NK-92 treated with Interleukin-12 subunit alpha and Interleukin-12 subunit beta, amount 100 ng/mL, for 24 hours (cell line): Measurements from ENCODE around the gene ATG4A.

ENCODE experiments used
- DNase-seq: peaks from one replicate; lab custom pipeline; 2025; lab: John Stamatoyannopoulos, UW

ATG4A gene

DNA sequence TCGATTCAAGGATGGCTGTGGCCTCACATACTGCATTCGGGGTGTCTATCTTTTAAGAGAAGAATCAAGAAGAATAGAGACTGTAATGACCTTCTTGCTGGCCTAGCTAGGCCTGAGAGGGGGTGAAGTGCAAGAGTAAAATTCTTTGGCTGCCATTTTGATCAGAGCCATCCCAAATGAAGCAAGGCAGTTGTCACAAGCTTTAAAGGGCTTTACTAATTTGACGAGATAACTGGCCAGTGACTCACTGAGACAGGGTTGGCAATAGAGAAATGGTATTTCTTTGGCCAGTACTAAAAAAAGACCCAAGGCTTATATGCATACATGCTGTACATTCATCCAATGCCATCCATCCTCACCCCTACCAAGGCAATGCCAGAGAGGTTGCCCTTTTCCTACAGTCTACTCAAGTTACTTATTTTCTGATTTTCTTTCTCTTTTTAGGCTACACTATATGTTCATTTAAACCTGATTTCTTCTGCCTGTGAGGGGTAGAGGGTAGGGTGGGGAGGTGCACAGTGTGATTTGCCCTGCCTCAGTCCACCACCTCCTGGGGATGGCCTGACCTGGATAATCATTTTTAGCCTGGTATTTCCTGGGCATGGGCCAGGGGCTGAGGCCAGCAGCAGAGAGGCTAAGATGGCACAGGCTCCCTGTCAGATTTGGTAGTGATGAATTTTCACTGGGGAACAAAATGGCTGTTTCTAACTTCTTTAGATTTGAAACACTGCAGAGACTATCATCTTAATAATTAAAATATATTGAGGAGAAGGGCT, 32.2 kb downstream of the ATG4A start:
- DNase-seq: no peak

DNA sequence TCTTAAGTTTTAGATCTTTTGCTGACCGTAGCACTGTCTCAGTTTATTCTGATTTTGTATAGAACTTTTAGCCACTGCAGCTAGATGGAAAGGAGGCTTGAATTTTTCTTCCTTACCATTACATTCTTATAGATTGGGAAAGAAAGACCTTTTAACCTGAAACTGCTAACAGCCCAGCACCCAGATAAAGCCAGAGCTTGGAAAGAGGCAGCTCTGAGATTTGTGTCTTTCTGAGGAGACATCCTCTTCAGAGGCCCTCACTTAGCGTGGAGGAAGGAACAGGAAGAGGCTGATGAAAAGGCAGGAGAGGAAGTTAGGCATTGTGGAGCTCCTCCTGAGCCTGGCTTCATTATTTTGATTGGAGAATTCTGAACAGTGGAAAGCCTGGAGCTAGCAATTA, 35.1 kb downstream of the ATG4A start:
- no peak for DNase-seq

DNA sequence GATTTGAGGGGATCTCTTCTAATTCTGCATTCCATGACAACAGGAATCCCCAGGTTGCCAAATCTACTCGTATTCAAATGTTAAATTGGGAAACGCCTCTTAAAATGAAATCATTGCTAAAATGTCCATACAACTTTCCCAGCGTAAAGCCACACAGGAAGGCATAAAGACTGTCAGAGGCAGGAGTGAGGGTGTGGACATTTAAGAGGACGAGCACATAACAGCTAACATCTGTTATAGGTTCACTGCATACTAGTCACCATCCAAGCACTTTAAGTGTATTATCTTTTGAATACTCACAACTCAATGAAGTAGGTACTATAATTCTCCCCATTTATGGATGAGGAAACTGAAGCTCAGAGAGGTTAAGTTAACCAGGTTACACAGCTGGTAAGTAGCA, 35.6 kb downstream of the ATG4A start:
- no peak for DNase-seq

DNA sequence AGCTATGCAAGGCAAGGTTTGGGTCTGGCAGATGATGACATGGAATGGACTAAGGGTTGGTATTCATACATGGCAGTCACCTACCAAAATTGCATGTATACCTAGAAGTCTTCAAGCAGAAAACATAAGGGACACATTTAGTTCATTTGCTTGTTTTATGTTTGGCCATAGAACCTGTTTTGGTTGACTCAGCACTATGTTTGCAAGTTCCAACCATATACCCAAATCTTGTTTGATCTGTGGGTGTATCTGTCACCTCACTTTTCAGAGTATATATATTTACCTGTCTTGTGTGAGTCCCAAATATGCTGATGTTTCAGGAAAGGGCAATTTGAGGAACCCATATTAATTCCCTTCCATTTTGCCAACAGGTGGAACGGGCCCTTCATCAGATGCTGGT, 39.3 kb downstream of the ATG4A start:
- DNase-seq: no peak

DNA sequence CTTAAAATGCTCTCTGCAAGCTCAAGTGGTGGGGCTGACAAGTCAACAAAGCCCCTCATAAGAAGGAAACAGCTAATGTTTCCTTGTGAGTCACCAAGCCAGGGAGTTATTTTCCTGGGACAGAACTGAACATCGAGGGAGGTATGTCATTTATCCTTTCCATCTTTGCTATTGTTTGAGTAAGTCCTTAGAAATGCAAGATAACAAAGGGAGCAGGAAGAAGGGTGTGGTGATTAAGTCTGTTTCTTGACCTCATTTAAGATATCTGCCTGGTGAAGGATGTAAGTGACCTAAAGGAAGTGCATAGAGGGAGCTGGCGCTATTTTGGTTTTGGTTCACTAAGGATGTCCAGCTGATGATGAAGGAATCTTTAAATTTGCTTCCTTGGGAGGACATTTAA, 39.9 kb downstream of the ATG4A start:
- DNase-seq: no peak

DNA sequence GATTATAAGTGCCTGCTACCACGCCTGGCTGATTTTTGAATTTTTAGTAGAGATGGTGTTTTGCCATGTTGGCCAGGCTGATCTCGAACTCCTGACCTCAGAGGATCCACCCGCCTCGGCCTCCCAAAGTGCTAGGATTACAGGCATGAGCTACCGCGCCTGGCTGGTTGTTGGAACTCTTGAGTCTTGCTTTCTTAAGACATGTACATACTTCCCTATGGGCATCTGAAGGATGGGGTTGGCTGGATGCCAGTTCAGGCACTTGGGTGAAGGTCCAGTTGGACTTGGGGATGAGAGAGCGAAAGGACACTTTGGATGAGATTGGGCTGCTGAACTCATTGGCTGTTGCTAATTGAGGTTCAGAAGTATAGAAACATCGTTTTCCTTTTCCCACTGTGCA, 40.5 kb downstream of the ATG4A start:
- DNase-seq: no peak

DNA sequence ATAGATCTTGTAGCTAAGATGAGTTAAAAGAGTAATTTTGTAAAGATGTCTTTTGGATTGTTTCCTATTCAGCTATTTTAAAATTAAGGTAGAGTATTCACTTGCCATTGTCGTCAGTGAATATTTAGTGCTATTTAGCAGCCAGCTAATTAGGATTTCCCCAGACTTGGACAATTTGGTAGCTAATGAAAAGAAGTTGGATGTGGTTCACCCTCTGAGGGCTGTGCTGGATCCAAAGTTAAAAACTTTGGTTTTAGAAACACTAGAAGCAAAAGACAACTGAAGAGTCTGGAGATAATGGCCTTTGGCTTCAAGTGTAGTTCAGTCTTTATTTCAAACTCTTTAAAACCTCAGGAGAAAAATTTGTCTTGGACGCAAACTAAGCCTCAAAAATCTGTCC, 41.3 kb downstream of the ATG4A start:
- no peak for DNase-seq

DNA sequence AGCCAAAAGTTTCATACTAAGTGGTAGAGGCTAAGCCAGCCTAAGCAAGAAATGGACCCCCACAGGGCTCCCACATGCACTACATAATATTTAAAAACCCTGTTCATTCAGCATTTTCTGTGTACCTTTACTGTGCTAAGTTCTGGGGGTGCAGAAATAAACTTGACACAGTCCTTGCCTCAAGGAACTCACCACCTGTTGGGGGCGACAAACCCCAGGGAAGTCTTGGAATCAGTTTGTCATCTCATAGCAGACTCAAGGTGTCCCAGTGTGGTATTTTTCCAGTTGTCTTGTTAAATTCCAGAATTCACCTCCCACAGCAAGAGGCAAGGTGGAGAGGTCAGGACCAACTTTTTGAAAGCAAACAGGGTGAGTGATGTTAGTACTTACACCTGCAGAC, 43.1 kb downstream of the ATG4A start:
- DNase-seq: no peak

DNA sequence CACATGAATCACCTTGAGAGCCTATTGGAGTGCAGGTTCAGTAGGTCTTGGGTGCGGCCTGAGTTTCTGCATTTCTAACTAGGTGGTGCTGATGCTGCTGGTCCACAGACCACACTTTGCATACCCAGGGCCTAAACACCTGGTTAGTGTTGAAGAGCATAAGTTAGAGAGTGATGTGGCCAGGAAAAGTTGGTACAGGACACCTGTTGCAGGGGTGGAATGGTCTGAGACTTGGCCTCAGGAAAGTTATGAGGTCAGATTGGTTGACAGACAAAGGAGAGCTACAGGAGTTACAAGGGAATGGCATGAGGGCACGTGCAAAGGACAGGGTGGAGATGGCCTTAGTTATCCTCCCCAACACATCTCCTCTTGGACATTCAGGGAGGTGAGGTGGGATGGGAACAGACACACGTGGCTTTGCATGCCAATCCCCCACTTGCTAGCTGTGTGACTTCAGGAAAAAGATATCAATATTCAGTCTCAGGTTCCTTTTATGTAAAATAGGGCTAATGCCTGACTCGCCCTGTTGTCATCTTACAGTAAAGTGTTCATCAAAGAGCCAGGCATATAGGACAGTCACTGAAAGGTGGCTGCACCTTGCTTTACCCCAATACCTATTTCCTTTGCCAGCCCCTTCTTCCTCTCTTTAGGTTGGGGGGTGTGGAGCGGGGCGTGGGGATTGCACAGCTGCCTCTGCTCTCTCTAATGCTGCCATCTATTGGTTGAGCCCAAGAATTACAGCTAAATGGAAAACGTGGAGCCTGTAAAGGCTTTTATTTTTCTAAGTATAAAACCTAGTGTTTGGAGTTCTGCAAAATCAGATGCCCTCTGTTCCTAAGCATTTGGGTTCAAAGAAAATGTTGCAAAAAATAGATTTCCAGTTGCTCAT, 47.5 kb downstream of the ATG4A start:
- DNase-seq: no peak

DNA sequence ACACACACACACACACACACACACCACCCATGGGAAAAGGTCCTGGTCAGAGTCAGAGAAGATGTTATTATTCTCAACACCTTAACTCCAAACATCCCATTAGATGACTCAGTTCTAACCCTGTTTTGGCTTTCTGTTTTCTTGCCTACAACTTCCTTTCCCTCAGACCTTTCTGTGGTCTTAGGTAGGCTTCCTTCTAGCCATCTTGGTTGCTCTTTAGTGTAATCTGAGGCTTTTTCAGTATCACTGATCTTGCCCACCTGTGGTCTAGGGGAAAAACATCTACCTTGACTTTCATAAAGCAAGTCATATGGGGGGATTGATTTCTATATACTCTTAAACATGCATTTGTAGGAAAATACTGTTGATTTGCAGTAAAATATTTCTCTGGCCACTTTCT, 56.9 kb downstream of the ATG4A start:
- DNase-seq: no peak

DNA sequence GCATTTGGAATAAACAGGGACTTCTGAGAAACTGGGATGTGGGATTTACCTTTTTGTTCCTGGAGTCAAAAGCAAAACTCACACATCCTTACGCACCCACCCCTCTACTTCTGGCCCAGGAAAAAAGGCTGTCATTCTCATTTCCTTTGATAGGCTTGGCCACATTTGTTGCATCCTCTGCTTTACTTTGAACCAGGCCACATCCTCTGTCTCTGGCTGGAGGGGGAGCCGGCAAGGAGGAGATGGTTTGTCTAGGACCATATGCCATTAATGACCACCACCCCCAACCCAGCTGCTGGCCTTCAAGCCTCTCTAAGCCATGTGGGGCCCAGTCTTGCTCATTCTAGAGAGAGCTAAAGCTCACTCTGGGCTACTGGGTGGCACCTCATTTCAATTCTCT, 64.5 kb downstream of the ATG4A start:
- no peak for DNase-seq

DNA sequence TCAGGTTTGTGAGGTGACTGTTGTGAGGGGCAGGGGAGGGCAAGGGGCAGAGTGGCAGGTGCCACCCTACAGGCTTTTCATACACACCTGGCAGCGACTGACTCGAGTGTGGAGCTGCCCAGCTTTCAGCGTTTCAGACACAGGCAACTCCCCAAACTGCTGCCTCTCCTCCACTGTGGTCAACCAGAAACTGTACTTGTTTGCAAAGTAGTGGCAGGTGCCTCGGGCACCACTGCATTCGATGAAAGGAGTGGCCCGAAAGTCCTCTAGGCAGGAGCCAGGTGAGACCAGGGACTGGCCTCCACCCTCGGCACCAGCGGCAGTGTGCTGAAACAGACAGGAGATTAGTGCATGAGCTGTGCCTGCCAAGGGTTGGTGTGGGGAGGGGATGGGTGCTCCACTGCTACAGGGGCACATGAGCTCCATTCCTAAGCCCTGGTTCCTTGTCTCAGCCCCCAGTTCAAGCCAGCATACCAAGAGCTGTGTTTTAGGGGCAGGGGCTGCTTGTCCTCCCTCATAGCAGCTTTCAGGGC, 65.4 kb downstream of the ATG4A start:
- DNase-seq: no peak

DNA sequence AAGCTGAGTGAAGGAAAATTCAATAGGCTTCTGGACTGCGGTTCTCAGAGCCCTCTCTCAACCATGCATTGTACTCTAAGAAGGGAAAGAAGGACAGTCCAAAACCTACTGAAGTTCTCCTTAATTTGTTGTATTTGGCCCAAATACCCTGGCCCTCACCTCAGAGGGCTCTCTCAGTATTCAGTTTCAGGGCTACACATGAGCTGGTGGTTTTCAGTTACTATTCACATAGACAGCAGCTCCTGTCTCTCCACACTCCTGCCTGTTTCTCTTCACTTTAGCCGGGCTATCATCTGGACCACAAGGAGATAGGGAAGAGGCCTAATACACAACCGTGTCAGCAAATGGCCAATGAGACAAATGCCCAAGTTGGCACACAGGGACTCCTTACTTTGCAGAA, 66.0 kb downstream of the ATG4A start:
- DNase-seq: no peak

DNA sequence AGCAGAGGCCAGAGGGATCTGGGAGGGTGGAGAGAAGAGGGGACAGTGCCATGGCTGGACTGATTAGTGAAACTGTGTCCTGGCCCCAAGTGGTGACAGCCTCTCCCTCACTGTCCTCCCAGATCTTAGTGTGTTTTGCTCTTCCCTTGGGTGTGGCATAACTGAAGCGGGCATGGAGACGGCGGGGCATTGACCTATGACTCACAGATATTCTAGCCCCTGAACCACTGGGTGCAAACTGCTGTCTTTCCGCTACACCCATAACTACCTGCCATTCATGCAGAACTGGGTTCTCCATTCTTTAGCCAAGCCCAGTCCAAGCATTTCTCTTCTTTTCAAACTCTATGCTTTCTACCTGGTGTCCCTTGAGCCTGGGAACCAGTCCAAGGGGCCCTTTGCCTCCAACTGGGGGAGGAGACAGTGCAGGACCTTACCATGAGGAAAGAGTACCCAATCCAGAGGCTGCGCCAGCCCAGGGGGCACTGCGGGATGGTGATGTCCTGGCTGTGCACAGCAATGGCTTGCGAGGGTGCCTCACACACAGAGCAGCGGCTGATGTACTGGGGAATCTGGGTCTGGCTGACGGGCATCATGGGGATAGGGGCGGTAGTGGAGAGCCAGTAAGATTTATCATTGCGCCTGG, 67.6 kb downstream of the ATG4A start:
- DNase-seq: no peak

DNA sequence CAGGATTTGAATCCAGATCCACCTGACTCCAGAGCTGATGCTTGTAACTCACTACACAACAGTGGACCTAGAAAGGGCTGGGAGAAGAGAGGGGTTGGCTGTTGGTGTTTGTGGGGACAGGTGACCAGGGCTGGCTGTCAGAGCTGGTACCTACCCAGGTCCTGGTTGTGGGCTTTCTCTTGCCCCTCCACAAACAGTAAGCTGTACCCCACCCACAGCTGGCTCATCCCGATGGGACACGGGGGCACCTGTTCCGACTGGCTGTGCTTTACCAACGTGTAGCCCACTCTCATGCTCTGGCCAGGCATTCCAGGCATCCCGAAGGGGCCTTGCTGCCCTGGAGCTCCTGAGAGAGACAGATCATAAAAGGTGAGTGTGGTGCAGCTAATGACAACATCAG, 68.7 kb downstream of the ATG4A start:
- DNase-seq: no peak

DNA sequence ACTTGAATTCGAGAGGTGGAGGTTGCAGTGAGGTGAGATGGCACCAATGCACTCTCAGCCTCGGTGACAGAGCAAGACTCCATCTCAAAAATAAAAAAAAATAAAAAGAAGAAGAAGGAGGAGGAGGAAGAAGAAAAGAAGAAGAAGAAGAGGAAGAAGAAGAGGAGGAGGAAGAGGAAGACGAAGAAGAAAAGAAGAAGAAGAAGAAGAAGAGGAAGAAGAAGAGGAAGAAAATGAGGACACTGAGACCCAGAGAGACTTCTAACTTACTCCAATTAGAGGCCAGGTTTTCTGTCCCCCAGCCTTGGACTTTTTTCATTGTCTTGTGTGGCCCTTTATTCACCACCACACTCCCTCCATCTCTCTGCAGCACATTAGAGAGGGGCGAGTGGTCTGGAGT, 70.7 kb downstream of the ATG4A start:
- no peak for DNase-seq

DNA sequence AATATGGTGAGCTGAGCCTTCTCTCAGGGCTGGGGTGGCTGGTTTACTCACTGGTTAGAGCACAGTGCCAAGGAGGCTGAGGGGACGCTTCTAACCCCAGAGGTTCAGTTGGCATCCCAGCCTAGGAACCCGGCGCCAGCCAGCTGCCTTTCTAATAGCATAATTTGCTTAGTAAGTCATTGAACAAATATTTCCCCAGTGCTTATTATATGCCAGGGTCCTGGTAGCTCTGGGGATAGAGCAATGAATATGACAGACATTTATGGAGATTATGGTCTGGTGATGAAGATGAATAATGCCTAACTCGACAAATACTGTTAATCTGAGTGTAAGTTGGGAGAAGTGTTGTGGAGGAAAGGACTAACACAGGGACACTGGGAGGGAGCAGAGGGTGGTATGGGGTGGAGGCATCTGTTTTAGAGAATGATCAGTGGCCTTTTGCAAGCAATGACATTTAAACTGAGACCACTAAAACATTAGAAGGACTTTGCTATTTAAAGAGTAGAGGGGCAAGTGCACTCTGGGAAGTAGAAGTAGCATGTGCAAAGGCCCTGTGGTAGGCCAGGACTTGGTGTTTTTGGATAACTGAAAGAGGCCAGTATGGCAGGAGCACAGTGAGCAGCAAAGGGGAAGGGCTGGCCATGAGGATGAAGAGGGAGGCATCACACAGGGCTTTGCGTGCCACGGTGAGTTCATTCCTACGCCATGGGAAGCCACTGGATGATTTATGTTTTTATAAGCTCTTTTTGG, 71.9 kb downstream of the ATG4A start:
- no peak for DNase-seq

DNA sequence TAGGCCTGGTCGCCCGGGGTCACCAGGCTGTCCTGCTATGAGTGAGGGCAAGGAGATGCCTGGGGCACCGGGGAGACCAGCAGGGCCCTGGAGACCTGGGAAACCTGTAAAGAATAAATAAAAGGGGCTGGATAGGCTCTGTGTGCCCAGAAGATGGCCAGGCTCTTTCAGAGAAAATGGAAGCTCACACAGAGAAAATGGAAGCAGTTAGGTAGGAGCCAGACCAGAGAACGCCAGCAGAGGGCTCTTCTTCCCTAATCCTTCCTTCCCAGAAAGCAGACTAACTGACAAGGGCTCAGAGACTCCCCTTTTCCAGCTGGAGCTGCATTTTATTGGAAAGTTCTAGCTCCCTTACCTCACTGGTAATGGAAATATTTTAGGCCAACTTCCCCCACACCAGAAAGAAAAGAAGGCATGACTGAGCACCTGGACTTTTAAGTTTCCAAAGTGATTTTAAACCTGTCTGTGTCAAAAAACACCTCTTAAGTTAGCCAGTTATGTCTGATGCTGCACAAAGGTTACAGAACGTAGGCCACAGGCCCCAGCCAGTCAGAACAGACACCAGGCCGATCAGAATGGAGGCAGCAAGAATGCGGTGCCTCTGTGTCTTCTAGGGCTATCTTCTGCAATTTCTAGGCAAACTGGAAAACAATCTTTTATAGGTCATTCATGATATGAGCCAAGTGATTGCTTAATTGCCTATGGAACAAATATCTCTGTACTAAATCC, 74.0 kb downstream of the ATG4A start:
- DNase-seq: no peak

DNA sequence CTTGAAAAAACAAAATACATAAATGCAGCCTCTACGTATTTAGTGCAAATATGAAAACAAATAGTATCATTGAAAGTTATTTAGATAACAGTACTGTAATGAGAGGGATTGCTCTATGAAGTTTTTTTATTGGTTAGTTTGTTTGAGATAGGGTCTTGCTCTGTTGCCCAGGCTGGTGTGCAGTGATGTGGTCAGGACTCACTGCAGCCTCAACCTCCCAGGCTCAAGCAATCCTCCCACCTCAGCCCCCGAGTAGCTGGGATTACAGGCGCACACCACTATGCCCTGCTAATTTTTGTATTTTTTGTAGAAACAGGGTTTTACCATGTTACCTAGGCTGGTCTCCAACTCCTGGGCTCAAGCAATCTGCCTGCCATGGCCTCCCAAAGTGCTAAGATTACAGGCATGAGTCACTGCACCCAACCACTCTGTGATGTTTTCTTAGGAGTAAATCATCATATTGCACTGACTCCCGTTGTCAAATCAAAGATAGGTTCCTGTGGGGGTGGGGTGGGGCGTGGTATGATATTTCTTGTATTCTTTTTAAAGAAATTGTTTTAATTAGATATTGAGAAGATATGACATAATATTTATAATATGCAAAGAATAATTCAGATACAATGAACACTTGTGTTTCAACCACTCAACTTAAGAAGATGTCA, 75.8 kb downstream of the ATG4A start:
- no peak for DNase-seq

DNA sequence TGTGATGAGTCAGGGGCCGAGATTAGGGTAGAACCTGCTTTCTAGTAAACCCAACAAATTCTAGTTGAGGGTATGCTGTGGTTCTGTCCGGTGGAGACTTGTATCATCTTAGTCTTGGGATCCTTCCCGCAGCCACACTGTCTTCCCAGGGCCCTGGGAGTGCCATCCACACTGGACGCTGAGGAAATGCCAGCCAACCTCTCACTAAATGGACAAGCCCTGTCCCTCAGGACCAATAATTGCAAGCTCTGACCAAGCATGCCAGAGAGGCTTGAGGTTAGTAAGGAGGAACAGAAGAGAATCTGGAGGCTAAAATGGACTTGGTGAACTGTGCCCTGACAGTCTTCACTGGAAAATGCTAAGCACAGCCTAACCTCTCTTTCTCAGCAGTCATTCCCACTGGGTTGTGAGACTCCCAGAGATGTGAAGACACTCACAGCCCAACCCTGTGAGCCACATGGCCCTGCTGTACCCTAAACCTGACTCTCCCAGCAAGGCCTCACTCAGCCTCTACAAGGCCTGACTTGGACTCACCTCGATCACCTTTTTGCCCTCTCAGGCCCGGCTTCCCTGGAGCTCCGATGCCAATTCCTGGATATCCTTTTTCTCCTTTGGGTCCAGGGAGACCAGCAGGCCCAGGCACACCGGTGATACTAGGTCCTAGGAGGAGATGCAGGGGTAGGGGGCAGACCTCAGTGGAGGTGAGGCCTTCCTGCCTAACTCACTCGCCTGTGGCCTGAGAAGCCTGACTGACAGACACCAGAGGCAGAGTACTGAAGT, 77.6 kb downstream of the ATG4A start:
- no peak for DNase-seq
